Iris pigment epithelial cell (primary cell): ENCODE results near the gene OR7G3.
A peak's percentile ranks its signal among the peaks of the same experiment; 100 is the strongest.

Experiments used
- DNase-seq: peaks from one replicate; pipeline ENCODE4 v3.0.0-alpha.2; 2011; ENCODE audit warnings: low read depth

OR7G3 gene

DNA sequence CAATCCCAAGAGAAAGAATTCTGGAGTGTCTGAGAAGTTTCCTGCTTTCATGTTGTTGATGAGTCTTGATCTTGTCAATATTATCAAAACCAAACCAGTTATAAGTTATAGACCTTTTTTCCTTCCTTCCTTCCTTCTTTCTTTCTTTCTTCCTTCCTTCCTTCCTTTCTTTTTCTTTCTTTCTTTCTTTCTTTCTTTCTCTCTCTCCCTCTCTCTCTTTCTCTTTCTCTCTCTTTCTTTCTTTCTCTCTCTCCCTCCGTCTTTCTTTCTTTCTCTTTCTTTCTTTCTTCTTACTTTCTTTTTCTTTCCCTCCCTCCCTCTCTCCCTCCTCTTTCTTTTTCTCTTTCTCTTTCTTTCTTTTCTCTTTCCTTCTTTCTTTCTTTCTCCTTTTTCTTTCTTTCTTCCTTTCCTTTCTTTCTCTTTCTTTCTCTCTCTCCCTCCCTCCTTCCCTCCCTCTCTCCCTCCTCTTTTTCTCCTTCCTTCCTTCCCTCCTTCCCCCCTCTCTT is at the start of gene OR7G3:
Gene OR7G3 (minus strand): TSS at position 51 of the 506 bp plus-strand sequence. CDS start 0 bp downstream, at position 51.
- DNase-seq = no peak

DNA sequence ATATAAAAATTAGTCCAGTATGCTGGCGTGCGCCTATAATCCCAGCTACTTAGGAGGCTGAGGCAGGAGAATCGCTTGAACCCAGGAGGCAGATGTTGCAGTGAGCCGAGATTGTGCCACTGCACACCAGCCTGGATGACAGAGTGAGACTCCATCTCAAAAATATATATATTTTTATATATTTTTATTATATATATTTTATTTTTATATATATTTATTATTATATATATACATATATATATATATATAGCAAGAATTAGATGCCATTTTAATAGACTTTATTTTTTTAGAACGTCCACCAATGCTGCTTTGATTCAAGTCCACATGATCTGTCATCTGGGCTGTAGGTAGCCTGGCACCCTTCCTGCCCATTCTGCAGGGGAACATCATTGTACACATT is 48.6 kb upstream of the OR7G3 start:
- DNase-seq = no peak

DNA sequence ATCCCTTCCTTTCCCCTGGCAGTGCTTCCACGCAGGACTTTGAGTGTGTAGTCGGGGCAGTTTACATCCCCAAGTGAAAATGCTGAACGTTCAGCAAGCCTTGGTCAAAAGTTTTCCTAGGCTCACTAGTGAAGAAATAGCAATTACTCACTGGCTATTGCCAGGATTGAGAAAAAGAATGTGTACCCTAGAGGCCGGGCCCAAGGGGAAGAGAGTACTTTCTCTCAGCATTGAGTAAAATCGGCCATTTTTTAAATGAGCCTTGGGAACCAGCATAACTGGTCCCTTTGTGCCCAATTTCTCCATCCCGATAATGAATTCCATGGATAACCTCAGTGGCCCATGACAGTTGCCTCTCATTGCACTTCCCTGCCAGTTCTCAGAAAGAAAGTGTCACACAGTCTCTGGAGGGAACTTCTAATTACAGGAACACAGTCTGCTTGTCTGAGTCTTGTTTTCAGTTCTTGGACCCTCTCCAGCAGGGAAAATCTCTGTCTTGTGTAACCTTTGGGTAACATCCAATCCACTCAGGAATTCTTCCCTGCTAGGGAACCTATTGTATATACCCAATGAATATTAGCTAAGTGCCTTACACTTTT is 44.7 kb upstream of the OR7G3 start:
- DNase-seq = peak; percentile 47

- DNase-seq = no peak
These were observed 40.1 kb upstream of the OR7G3 start for GRCh38 chr19:9166846-9167245.

DNA sequence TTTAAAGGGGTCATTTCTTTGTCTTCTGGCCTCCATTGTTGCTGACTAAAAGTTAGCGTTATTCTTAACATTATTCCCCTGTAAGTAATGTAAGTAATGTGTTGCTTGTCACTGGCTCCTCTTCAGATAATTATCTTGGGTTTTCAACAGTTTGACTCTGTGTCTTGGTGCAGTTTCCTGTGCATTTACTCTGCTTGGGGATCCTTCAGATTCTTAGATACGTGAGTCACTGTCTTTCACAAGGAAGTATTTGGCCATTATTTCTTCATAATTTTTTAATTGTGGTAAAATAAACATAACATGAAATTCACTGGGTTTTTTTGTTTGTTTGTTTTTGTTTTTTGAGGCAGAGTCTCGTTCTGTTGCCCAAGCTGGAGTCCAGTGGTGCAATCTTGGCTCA is 38.5 kb upstream of the OR7G3 start:
- peak; percentile 73 for DNase-seq

DNA sequence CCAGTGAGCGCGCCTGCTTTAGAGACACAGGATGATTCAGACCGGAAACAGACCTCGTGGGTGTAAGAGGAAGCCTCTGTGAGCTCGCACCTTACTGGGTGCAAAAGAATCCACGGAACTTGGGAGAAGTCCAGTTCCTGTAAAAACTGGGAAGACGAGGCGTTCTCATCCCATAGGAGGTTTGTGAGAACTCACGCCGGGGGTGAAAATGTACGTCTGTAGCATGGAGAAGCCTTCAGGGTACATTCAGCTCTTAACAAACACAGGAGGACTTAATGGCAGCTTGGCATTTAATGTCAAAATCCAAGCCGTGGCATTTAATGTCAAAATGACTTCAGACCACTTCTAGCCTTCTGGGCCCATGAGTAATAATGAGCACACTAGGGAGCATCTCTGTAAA is 34.7 kb upstream of the OR7G3 start:
- no peak for DNase-seq

DNA sequence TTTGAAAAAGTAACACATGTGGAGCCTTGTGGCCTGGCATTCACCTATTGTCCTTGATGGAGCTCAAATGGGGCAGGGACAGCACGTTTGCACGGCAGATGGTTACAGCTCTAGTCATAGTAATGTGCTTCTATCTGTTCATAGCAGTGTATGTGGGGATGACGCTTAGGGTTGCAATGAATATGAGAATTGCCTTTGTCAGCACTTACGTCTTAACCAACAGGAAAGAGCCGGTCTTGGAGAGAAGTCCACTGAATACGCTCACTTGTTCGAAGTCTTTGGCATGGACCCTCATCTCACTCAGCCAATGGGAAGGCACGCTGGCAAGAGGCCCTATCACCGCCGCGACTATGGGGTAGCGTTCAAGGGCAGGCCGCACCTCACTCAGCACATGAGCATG is 33.1 kb upstream of the OR7G3 start:
- DNase-seq = no peak

GRCh38 chr19:9156304-9156703 is 29.6 kb upstream of the OR7G3 start:
- no peak for DNase-seq

DNA sequence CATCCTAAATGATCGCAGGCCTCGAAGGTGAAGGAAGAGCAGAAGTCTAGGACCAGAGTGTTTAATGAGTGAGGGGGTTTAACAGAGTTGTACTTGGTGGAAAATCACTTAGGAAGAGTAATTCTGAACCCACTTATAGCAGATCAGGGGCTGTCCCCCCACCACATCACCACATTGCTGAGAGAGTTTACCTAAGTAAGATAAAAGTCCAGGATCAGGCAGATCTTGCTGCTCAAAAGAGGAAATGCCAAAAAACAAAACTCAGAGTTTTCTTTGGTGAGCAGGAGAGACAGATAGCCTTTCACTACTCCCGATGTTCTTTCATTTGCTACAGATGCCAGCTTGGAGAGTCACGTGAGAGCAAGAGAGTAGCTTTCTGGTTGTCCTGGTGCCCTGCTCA is 28.8 kb upstream of the OR7G3 start:
- no peak for DNase-seq

GRCh38 chr19:9151367-9151766 is 24.6 kb upstream of the OR7G3 start:
- no peak for DNase-seq

- DNase-seq = no peak
These were observed 23.9 kb upstream of the OR7G3 start for GRCh38 chr19:9150650-9151049.

DNA sequence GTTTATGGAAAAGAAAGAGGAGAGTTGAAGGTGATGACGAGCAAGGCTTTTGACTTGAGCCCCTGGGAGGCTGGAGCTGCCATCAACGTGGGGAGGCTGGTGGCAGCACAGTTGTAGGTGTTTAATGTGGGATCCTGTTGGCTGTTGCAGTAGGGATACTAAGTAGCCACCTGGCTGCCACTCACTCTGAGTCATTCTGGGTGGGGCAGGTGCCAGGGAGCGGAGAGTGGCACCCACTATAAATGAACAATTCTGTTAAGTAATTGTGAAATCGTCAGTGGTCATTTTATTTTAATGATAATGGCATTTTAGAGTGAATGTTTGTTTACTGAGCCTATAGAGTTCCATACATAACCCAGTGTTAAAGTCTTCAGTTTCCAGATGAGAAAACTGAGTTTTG is 23.2 kb upstream of the OR7G3 start:
- DNase-seq = no peak

DNA sequence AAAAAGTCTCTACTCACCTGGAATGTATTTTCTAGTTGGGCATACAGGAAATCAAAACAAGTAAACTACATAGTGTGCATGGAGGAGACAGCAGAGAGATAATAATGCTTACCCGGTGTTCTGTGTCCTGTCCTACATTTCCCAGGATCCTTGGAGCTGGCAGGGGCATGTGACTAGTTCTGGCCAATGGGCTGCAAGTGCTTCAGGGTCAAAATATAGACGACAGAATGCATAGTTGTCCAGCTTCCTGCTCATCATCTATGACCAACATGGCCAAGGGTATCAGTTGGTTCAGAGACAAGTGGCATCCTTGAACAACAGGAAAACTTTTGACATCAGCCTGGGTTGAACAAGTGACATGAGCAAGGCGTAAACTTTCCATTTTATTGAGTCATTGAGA is 21.9 kb upstream of the OR7G3 start:
- no peak for DNase-seq

DNA sequence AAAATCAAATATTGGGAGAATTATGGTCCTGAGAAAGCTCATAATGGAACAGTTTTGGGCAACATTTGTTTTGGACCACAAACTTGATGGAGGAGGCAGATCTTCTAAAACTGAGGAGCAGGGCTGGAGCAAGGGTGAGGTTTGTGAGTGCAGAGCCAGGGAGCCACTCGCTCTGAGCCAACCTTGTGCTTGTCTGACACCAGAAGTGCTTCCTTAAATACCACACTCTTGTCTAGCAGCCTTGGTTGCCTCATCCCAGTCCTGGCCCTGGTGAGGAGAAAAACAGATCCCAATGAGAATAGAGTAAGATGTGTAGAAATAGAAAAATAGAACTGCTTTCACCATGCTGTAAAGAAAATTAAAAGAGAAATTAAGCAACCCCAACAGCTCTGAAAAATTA is 20.1 kb upstream of the OR7G3 start:
- no peak for DNase-seq

- DNase-seq = no peak
These were observed 18.2 kb upstream of the OR7G3 start for GRCh38 chr19:9144920-9145319.

GRCh38 chr19:9140159-9140874 is 13.6 kb upstream of the OR7G3 start, which contains the start of gene ZNF317:
Gene ZNF317 (plus strand): TSS chr19:9140397. CDS start chr19:9156017, 15,620 bp downstream.
- peak; percentile 89 for DNase-seq

GRCh38 chr19:9139609-9140158 is 12.9 kb upstream of the OR7G3 start:
- no peak for DNase-seq

- no peak for DNase-seq
These were observed 5.7 kb upstream of the OR7G3 start for GRCh38 chr19:9132422-9132821.

DNA sequence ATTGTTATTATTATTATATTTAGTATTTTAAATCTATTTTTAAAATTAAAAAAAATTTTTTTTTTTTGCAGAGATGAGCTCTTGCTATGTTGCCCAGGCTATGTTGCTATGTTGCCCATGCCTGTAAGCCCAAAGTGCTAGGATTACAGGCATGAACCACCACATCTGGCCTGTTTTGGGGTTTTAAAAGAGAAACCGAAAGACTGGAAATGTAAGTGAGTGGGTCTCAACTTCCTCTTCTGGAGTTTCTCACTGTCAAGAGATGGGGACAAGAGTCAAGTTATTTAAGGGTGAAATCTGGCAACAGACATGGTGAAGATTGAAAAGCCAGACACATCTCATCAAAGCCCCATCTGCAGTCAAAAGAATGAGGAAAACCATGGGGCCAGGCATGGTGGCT is 4.2 kb upstream of the OR7G3 start:
- no peak for DNase-seq

DNA sequence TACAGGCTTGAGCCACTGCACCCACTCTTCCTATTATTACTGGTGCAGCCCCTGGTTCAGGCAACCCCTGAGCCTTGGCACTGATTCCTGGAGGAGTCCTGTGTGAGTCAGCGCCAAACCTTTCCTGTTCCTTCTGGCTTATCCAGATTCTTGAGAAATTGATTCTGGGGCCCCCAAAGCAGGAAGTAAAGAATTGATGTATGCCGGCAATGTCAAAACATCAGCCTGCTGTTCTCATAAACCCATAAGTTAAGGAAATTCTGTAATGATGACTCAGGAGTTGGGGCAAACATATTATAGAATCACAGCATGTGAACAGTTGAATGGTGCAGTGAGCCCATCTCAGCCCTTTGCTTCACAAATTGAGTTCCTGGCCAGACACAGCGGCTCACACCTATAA is 1.4 kb upstream of the OR7G3 start:
- DNase-seq = peak; percentile 80

- DNase-seq = no peak
These were observed 10.2 kb downstream of the OR7G3 start for GRCh38 chr19:9116547-9116946.

DNA sequence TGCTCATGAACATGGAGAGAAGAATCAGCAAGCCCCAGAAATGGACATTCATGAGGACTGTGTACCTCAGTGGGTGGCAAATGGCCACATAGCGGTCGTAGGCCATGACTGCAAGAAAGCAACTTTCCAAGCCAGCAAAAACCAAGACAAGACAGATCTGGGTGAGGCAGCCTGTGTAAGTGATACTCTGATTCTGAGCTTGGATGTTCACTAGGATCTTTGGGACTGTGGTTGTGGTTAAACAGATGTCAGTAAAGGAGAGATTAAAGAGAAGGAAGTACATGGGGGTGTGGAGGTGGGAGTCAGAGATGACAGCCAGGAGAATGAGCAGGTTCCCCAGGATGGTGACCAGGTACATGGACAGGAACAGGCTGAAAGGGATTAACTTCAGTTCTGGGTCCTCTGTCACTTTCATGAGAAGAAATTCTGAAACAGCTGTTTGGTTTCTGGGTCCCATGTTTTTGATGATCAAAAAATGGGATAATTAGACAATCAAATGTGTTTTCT is 11.4 kb downstream of the OR7G3 start, which contains the start of gene OR7G1:
Gene OR7G1 (minus strand): TSS at position 457 of the 507 bp plus-strand sequence. CDS start 0 bp downstream, at position 457.
- DNase-seq = no peak

DNA sequence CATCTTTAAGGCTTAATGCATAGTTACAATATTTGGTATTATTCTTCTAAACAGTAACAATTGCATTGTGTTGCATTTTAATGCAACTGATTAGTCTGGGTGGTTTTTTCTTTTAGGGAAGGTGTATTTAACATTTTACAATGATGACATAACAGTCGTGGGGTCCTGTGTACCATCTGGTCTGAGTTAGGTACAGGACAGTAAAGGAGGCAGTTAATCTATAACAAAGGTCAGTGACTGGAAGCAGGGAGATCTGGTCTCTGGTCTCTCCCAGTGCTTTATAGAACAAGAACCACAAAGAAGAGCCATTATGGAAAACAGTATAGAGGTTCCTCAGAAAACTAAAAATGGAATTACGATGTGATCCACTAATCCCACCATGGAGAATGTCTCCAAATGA is 16.8 kb downstream of the OR7G3 start:
- no peak for DNase-seq
